Aorta (tissue), 5 donors: ENCODE results near the gene TSHZ2. TPM values are rescaled to one million over a fixed set of nuclear protein-coding genes. Genes with fewer than 3 reads are reported as not detected.
A peak's percentile ranks its signal among the peaks of the same experiment; 100 is the strongest.

Experiments
- ATAC-seq: fragments of 200-7000 bp; cut with Tn5 transposase; one replicate; pipeline ENCODE4 v1.9.1; 2022; ENCODE audit warnings: moderate library complexity; ENCODE audit not compliant: low FRiP score
- DNase-seq, 2 donors: peaks; one replicate each; pipeline ENCODE4 v3.0.0-alpha.2; 2020
- H3K27ac ChIP-seq, 2 donors: one replicate each; pipeline ENCODE4 v1.5.1; 2013; ENCODE audit warnings: low read length in 2 of 2, mild to moderate bottlenecking in 2 of 2, moderate library complexity in 2 of 2, control low read depth in 1 of 2, inconsistent platforms in 1 of 2, low read depth in 1 of 2
- H3K27me3 ChIP-seq, 2 donors: one replicate each; pipeline ENCODE4 v1.6.1; 2013; ENCODE audit warnings: control low read depth in 1 of 2, low read length in 1 of 2, mild to moderate bottlenecking in 1 of 2, moderate library complexity in 1 of 2; ENCODE audit not compliant: insufficient read depth in 2 of 2, control insufficient read depth in 1 of 2
- H3K36me3 ChIP-seq, 2 donors: one replicate each; pipeline ENCODE4 v1.6.1; 2013; ENCODE audit warnings: control low read depth in 1 of 2, low read length in 1 of 2, mild to moderate bottlenecking in 1 of 2; ENCODE audit not compliant: insufficient read depth in 2 of 2, control insufficient read depth in 1 of 2
- H3K4me1 ChIP-seq, 2 donors: one replicate each; pipeline ENCODE4 v1.6.1; 2013; ENCODE audit warnings: low read length in 2 of 2, control low read depth in 1 of 2, mild to moderate bottlenecking in 1 of 2, moderate library complexity in 1 of 2; ENCODE audit not compliant: insufficient read depth in 2 of 2, control insufficient read depth in 1 of 2
- H3K4me3 ChIP-seq, 2 donors: one replicate each; pipeline ENCODE4 v1.5.1; 2013; ENCODE audit warnings: low read length in 2 of 2, control low read depth in 1 of 2, mild to moderate bottlenecking in 1 of 2
- H3K9me3 ChIP-seq: one replicate; pipeline ENCODE4 v1.6.1; 2013; ENCODE audit warnings: mild to moderate bottlenecking, low read length; ENCODE audit not compliant: control insufficient read depth
- WGBS, 2 donors: extraction: QIAGEN DNeasy Blood & Tissue Kit; methylation state at CpG; one replicate each; pipeline ENCODE4 v1.1.7; 2013; 5-methylcytosine and 5-hydroxymethylcytosine counted together
- intact Hi-C, 2 donors: fragments of 100-400 bp; cut with DNase I; formaldehyde crosslinking; loops; one replicate each; pipeline versions ENCODE4 v1.14.2 to v1.15.0; 2022
- polyA plus RNA-seq, 2 donors: library from polyadenylated mRNA; stranded (reverse); fragments of 200-250 nt; gene quantifications; one replicate each; pipeline ENCODE4 v1.2.3, GENCODE V29; 2013
- total RNA-seq, 2 donors: library from RNA; stranded (reverse); fragmentation: NEBNext Ultra II Directional; extraction: Animal tissue kit (Norgen Biotek cat#: 25700); gene quantifications; one replicate each; pipeline ENCODE4 v1.2.1, GENCODE V29; 2021
- donor health status: healthy with polysubstance abuse.
- donor health status: Bipolar disorder and iron deficiency.
- donor health status: DM: no; HTN: no; CAD: no.
- donor health status: DM: no; HTN: no; CAD: no.
- donor health status: DM: yes; HTN: yes; CAD: no.

Gene TSHZ2
- total and polyA plus RNA-seq, 4 donors, result 0.08 to 95.4 (median 13.3) TPM

DNA sequence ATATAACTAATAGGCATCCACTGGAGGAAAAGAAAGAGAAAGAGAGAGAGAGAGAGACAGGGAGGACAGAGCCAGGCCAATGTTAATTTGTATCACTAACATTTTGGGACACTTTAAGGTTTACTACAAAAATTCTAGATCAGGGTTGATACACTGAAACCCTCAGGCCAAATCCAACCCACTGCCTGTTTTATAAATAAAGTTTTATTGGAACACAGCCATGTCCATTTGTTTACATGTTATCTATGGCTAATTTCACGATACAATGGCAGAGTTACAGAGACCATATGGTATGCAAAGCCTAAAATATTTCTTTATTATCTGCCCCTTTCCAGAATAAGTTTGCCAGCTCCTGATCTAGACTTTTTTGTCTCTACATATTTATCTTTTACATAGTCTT, 357.6 kb downstream of the TSHZ2 start:
- 47 to 61% methylated on average over 1 of the region's 1 CpG for WGBS, 2 donors
- intact Hi-C loops, result no loop called here

DNA sequence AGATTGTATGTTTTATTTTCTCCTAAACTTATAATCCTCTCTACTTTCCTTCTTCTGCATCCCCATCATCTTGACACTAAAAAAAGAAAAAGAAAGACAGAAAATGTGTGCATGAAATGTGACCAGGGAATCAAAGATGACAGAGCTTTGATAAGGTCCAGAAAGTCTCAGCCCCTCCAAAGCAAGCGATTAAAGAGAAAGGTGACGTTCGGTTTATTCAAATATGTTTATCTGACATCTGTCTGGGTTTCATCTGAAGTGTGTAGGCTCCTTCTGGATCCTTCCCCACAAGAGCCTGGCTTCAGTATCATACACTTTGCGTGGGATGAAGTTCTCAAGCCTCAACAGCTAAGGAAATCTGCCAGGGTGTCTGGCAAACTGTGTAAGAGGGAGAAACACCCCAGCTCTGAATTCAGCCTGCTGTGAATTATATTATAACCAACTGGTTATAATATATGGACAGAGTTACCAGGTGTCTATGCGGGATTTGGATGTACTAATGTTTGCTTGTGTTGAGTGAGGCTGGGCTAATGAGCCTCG, 358.5 kb downstream of the TSHZ2 start:
- Histone ChIP-seq H3K27me3 (no peaks in the 10 kb centered on the region), H3K36me3 (no peaks in the 10 kb centered on the region), H3K27ac (no peak overlapping the region), H3K4me1 (no peaks in the 10 kb centered on the region), H3K4me3 (no peak overlapping the region), H3K9me3 (no peaks in the 10 kb centered on the region)
- intact Hi-C loops, result no loop called here
- ATAC-seq, result no peak
- no peak for DNase-seq
- WGBS, 2 donors, result 19 to 27% methylated on average over 6 of the region's 6 CpGs

More for the DNA sequence above, 357.6 kb downstream of the TSHZ2 start:
- no peak for ATAC-seq
- no peaks in the 10 kb centered on the region for H3K9me3 ChIP-seq
- DNase-seq, result no peak
- no peak overlapping the region for H3K4me3 ChIP-seq
- H3K36me3 ChIP-seq, result no peaks in the 10 kb centered on the region
- no peaks in the 10 kb centered on the region for H3K27me3 ChIP-seq
- no peak overlapping the region for H3K27ac ChIP-seq
- no peaks in the 10 kb centered on the region for H3K4me1 ChIP-seq

DNA sequence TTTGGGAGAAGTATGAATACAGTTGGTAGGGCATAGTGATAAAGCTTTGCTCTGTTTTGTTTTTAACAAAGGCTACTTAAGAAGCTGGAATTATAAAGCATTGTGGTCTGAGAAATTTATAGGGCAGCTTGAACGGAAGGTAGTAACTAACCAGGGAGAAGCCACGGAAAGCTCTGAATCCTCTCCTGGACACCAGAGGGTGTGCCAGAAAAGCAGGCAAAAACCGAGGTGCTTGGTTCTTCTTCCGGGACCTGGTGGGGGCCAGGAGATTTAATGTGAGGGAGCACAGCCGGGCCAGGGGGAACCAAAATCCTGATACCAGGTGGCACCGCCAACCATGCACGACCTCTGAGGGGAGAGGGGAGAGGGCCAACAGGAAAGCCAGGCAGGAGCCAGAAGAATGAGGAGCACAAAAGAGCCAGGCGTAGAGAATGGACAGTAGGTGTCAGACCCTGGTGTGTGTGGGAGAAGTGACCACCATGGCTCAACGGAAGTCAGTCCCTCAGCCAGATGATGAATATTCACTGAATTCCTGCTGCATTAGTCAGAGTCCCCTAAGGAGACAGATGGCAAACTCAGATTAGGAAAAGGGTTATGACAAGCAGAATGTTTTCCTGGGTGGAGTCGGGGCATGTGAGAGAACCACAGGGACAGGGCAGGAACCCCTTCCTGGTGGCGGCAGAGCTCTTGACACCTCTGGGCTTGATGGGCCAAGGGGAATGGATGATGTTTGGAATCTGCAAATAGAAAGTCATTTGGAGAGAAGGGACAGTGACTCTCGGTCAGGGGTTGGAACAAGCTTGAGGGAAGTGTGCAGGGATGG, 359.2 kb downstream of the TSHZ2 start:
- no peaks in the 10 kb centered on the region for H3K36me3 ChIP-seq
- H3K27me3 ChIP-seq, result no peaks in the 10 kb centered on the region
- WGBS, 2 donors, result 32 to 40% methylated on average over 12 of the region's 12 CpGs
- no peaks in the 10 kb centered on the region for H3K4me1 ChIP-seq
- ATAC-seq (peak; percentile 37), DNase-seq (no peak)
- no peak overlapping the region for H3K27ac ChIP-seq
- H3K4me3 ChIP-seq, result no peak overlapping the region
- H3K9me3 ChIP-seq, result no peaks in the 10 kb centered on the region
- intact Hi-C loops, result no loop called here

DNA sequence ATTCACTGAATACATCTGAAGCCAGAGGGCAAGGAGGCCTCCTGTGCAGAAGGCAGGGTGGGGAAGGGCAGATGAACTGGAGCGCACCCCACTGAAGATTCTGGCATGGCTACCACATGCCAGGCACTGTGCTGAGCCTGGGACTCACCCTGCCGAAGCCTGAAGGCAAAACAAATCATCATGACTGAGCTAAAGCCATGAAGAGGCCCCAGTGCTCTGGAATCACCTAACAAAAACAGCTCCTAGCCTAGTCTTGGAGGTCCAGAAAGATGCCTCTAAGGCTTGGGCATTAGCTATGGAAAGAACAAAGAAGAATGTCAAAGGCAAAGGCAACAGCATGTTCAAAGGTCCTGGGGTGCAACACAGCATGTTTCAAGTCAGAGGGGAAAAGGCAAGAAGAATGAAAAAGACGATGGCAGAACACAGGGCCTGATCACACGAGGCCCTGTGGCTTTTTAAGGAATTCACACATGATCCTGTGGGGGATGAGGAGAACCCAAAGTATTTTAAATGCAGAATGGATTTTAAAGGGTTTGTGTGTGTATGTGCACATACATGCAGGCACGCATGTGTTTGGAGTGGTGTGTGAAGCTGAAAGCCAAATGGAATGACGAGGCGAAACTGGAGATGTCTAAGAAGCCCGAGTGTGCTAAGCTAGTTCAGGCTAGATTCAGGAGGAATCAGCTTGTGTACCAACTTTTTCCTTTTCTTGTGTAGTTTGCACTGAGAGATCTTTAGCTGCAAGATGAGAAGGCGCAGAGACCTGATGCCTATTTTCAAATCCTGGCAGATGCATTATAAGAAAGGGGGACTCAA, 360.1 kb downstream of the TSHZ2 start:
- DNase-seq, result no peak
- no peak overlapping the region for H3K4me3 ChIP-seq
- H3K36me3 ChIP-seq, result no peaks in the 10 kb centered on the region
- H3K9me3 ChIP-seq, result no peaks in the 10 kb centered on the region
- no peaks in the 10 kb centered on the region for H3K4me1 ChIP-seq
- ATAC-seq, result no peak
- WGBS, 2 donors, result 90 to 92% methylated on average over 9 of the region's 9 CpGs
- H3K27ac ChIP-seq, result no peak overlapping the region
- no peaks in the 10 kb centered on the region for H3K27me3 ChIP-seq
- intact Hi-C loops, result no loop called here

DNA sequence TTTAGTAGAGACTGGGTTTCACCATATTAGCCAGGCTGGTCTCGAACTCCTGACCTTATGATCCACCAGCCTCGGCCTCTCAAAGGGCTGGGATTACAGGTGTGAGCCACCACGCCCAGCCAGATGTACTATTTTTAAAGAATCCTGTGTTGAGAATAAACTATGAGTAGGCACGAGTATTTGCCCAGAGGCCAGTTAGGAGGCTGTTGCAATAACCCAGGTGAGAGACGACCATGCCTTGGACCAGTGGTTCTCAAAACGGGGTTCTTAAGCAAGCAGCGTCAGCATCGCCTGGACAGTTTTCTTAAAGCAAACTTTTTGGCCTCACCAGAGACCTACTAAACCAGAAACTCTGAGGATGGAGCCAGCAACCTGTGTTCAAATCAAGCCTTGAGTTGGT, 362.7 kb downstream of the TSHZ2 start:
- no peaks in the 10 kb centered on the region for H3K27me3 ChIP-seq
- 88 to 97% methylated on average over 8 of the region's 8 CpGs for WGBS, 2 donors
- no peak overlapping the region for H3K27ac ChIP-seq
- ATAC-seq (no peak), DNase-seq (no peak)
- no peak overlapping the region for H3K4me3 ChIP-seq
- no peaks in the 10 kb centered on the region for H3K36me3 ChIP-seq
- intact Hi-C loops, result no loop called here
- no peaks in the 10 kb centered on the region for H3K4me1 ChIP-seq
- H3K9me3 ChIP-seq, result no peaks in the 10 kb centered on the region

DNA sequence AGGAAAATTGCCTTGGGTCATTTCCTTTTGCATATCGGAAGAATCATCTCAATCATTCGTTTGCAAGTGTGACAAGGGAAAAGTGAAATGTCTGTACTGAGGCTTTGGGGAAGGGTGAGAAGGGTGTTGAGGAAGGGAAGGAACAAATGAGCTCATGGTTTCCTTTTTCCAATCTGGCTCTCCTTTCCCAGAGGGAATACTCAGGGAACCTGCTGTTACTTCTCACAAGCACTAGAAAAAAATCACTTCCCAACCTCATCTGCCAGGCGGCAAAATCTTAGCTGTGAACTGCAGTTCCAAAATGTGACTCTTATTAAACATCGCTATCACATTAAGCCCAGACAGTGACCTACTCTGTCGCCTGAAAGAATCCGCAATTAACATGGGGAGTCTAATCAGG, 363.4 kb downstream of the TSHZ2 start:
- DNase-seq, result no peak
- H3K4me1 ChIP-seq, result no peaks in the 10 kb centered on the region
- H3K9me3 ChIP-seq, result no peaks in the 10 kb centered on the region
- intact Hi-C loops, result no loop called here
- H3K36me3 ChIP-seq, result no peaks in the 10 kb centered on the region
- no peak for ATAC-seq
- WGBS, 2 donors, result 60 to 61% methylated on average over 6 of the region's 6 CpGs
- no peak overlapping the region for H3K27ac ChIP-seq
- no peaks in the 10 kb centered on the region for H3K27me3 ChIP-seq
- no peak overlapping the region for H3K4me3 ChIP-seq

DNA sequence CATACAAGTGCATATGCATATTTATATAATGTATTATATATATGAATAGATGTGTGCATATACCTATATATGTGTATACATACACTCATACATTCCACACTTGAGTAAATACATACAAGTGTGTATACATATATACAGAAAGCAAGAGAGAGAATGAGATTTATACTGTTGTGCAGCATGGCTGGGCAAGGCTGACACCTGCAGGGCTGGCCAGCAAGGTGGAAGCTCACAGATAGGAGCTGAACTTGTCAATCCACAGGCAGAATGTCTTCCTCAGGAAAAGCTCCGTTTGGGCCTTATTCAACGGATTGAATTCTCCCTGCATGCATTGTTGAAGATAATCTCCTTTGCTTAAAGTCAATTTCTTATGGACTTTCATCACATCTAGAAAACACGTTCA, 364.7 kb downstream of the TSHZ2 start:
- Histone ChIP-seq H3K4me3 (no peak overlapping the region), H3K9me3 (no peaks in the 10 kb centered on the region), H3K36me3 (no peaks in the 10 kb centered on the region), H3K27ac (no peak overlapping the region), H3K4me1 (no peaks in the 10 kb centered on the region), H3K27me3 (no peaks in the 10 kb centered on the region)
- WGBS, 2 donors, result 81 to 82% methylated on average over 3 of the region's 3 CpGs
- DNase-seq (no peak), ATAC-seq (no peak)
- intact Hi-C loops, result no loop called here

DNA sequence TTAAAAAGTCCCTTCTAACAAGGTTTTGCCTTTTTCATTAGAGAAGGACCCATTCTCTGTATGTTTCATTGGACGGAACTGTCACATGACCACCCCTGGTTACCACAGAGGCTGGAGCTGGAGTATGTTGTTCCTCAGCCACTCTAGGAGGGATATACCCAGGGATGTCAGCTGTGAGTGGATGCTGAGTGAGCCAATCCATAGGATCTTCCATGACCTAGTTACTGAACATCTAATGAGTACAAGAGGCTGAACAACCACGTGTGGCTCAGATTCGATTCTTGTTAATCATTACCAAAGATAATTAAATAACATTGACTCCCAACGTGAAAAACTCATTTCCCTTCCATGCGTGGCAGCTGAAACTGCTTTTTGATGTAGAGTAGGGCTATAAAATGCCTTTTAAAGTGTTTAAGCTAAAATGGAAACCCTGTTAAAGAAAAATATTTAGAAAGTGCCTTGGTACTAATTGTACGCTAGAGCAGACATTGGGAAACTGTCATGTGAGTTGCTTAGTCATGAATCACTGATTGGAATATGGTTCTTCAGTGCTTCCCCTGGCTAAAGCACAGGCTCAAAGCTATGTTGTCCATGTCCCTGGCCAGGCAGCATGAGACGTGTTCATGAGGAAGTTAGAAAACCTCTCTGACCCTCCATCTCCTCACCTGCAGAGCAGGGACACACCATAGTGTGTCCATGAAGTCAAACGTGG, 365.4 kb downstream of the TSHZ2 start:
- intact Hi-C loops, result no loop called here
- no peak for ATAC-seq
- no peak overlapping the region for H3K4me3 ChIP-seq

More for the DNA sequence above, 365.4 kb downstream of the TSHZ2 start:
- no peaks in the 10 kb centered on the region for H3K9me3 ChIP-seq
- H3K36me3 ChIP-seq, result no peaks in the 10 kb centered on the region
- no peaks in the 10 kb centered on the region for H3K4me1 ChIP-seq
- no peak overlapping the region for H3K27ac ChIP-seq
- 77% methylated on average over 8 of the region's 8 CpGs for WGBS, 2 donors
- no peak for DNase-seq
- H3K27me3 ChIP-seq, result no peaks in the 10 kb centered on the region
